ENCODE data around the gene ACTL9. TPM values are rescaled to one million over a fixed set of nuclear protein-coding genes. Genes with fewer than 3 reads are reported as not detected.
"Not testable (repeated sequence)": the region's sequence is repeated elsewhere in the genome, so short reads cannot be mapped to it uniquely, and the experiment has no call there.

Gene ACTL9, protein sequence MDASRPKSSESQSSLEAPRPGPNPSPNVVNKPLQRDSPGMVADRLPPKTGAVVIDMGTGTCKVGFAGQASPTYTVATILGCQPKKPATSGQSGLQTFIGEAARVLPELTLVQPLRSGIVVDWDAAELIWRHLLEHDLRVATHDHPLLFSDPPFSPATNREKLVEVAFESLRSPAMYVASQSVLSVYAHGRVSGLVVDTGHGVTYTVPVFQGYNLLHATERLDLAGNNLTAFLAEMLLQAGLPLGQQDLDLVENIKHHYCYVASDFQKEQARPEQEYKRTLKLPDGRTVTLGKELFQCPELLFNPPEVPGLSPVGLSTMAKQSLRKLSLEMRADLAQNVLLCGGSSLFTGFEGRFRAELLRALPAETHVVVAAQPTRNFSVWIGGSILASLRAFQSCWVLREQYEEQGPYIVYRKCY
- total RNA-seq (2014; rRNA removed; shearing (Covaris generic); ENCODE audit: low replicate concordance) = not detected in 2 replicates

DNA sequence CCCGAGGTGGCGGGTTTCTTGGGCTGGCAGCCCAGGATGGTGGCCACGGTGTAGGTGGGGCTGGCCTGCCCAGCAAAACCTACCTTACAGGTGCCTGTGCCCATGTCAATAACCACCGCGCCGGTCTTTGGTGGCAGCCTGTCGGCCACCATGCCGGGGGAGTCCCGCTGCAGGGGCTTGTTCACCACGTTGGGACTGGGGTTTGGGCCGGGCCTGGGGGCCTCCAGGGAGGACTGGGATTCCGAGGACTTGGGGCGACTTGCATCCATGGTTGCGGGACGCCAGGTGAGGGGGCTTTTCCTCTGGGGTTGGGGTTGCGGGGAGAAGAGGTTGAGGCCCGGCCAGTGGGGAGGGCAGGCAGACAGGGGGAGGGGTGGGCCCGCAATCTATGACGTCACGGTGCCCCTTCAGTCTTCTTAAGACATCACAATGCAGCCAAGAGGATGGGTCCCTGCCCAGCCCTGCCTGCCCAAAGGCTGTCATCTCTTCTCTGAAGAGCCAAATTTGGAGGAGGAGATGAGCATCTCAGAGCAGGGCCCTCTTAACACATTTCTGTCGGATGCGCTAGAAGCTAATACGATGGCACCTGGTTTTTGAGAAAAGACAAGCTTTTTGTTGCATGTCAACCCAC lies at the start of gene ACTL9:
Gene ACTL9, minus strand, starts transcription at position 363 of the 631 bp plus-strand sequence. Its CDS starts 94 bp downstream, at position 269.
- no peaks in the 10 kb centered on the region for H3K9me3 ChIP-seq
- no peak within 1 kb of the TSS for H3K4me3 ChIP-seq
- H3K27me3 ChIP-seq = peaks cover 51% of the 10 kb centered on the region
- no peaks in the 10 kb centered on the region for H3K36me3 ChIP-seq
- DNase-seq = no peak

GRCh38 chr19:8739291-8740065 lies 40.9 kb upstream of the ACTL9 start:
- not testable (repeated sequence) for H3K36me3 ChIP-seq, H3K27me3 ChIP-seq, H3K9me3 ChIP-seq, H3K4me3 ChIP-seq, DNase-seq

- H3K9me3 ChIP-seq = no peaks in the 10 kb centered on the region
- H3K36me3 ChIP-seq = no peaks in the 10 kb centered on the region
- no peak overlapping the region for H3K4me3 ChIP-seq
- DNase-seq = no peak
- peaks cover 8% of the 10 kb centered on the region for H3K27me3 ChIP-seq
These were observed 39.8 kb upstream of the ACTL9 start for GRCh38 chr19:8738377-8738776.

DNA sequence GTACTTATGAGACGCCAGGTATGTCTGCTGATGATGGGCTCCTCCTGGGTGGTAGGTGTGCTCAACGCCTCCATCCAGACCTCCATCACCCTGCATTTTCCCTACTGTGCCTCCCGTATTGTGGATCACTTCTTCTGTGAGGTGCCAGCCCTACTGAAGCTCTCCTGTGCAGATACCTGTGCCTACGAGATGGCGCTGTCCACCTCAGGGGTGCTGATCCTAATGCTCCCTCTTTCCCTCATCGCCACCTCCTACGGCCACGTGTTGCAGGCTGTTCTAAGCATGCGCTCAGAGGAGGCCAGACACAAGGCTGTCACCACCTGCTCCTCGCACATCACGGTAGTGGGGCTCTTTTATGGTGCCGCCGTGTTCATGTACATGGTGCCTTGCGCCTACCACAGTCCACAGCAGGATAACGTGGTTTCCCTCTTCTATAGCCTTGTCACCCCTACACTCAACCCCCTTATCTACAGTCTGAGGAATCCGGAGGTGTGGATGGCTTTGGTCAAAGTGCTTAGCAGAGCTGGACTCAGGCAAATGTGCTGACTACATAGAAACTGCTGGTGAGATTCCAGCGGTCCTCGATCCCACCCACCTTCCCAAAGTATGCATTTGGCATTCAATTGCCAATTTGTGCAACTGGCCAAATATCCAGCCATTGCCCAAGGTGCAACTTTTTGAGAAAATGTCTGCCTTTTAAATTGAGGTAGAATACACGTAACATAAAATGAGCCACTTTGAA lies 33.0 kb upstream of the ACTL9 start:
- H3K27me3 ChIP-seq = peaks cover 10% of the 10 kb centered on the region
- H3K36me3 ChIP-seq = no peaks in the 10 kb centered on the region
- no peak overlapping the region for H3K4me3 ChIP-seq
- no peaks in the 10 kb centered on the region; the same call in 1 of the 2 replicates for H3K9me3 ChIP-seq
- no peak for DNase-seq

GRCh38 chr19:8724276-8724675 lies 25.7 kb upstream of the ACTL9 start:
- Histone ChIP-seq H3K4me3 (no peak overlapping the region), H3K36me3 (no peaks in the 10 kb centered on the region), H3K27me3 (peaks cover 24% of the 10 kb centered on the region), H3K9me3 (no peaks in the 10 kb centered on the region)
- no peak for DNase-seq

DNA sequence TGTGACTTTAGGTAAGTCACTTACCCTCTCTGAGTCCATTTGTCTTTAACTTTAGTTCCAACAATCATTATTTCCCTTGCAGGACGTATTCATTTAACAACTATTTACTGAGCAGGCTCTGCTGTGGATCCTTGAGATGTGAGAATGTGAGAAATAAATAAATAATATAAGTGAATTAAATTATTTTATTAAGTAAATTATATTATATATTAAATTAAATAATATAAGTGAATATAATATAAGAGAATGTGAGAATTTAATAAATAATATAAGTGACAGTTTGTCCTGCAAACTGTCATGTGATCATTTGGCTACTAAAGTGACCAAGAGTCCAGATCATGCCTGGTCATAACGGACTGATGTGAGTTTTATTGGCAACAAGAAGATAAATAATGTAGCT lies 23.4 kb upstream of the ACTL9 start:
- H3K27me3 ChIP-seq = peaks cover 23% of the 10 kb centered on the region
- H3K4me3 ChIP-seq = no peak overlapping the region
- no peak for DNase-seq
- no peaks in the 10 kb centered on the region for H3K36me3 ChIP-seq
- H3K9me3 ChIP-seq = no peaks in the 10 kb centered on the region

- H3K36me3 ChIP-seq = no peaks in the 10 kb centered on the region
- H3K9me3 ChIP-seq = no peaks in the 10 kb centered on the region
- H3K4me3 ChIP-seq = no peak within 1 kb of the TSS
- H3K27me3 ChIP-seq = peaks cover 23% of the 10 kb centered on the region
- DNase-seq = no peak
These were observed 22.7 kb upstream of the ACTL9 start, which contains the start of gene OR2Z1 for GRCh38 chr19:8721334-8721733. OR2Z1 (plus strand) TSS chr19:8721634; CDS start chr19:8731029, 9,395 bp downstream.

DNA sequence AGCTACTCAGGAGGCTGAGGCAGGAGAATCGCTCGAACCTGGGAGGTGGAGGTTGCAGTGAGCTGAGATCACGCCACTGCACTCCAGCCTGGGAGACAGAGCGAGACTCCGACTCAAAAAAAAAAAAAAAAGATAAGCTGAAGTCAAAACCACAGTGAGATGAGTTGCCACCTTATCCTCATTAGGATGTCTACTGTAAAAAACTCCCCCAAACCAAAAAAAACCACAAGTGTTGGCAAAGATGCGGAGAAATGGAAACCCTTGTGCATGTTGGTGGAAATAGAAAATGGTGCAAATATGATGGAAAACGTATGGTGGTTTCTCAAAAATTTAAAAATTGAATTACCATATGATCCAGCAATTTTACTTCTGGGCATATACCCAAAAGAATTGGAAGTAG lies 11.7 kb upstream of the ACTL9 start:
- H3K27me3 ChIP-seq = peaks cover 12% of the 10 kb centered on the region
- not testable (repeated sequence) for H3K36me3 ChIP-seq, DNase-seq

GRCh38 chr19:8705742-8706141 lies 7.1 kb upstream of the ACTL9 start:
- H3K4me3 ChIP-seq = no peak overlapping the region
- no peaks in the 10 kb centered on the region for H3K36me3 ChIP-seq
- H3K9me3 ChIP-seq = no peaks in the 10 kb centered on the region
- no peak for DNase-seq
- H3K27me3 ChIP-seq = peaks cover 41% of the 10 kb centered on the region

More for the DNA sequence above, 11.7 kb upstream of the ACTL9 start:
- not testable (repeated sequence) for H3K4me3 ChIP-seq
- peaks cover 14% of the 10 kb centered on the region for H3K9me3 ChIP-seq

- not testable (repeated sequence) for H3K4me3 ChIP-seq, H3K9me3 ChIP-seq, DNase-seq, H3K36me3 ChIP-seq
- peaks cover 46% of the 10 kb centered on the region for H3K27me3 ChIP-seq
These were observed 6.7 kb upstream of the ACTL9 start for GRCh38 chr19:8705304-8705703.

- peaks cover 54% of the 10 kb centered on the region for H3K27me3 ChIP-seq
- no peaks in the 10 kb centered on the region for H3K36me3 ChIP-seq
- no peak for DNase-seq
- H3K9me3 ChIP-seq = no peaks in the 10 kb centered on the region
- H3K4me3 ChIP-seq = no peak overlapping the region
These were observed 4.6 kb upstream of the ACTL9 start for GRCh38 chr19:8703223-8703622.

- Histone ChIP-seq H3K27me3 (peaks cover 54% of the 10 kb centered on the region), H3K4me3 (no peak overlapping the region), H3K9me3 (no peaks in the 10 kb centered on the region), H3K36me3 (no peaks in the 10 kb centered on the region)
- DNase-seq = no peak
These were observed 3.8 kb upstream of the ACTL9 start for GRCh38 chr19:8702350-8702749.

DNA sequence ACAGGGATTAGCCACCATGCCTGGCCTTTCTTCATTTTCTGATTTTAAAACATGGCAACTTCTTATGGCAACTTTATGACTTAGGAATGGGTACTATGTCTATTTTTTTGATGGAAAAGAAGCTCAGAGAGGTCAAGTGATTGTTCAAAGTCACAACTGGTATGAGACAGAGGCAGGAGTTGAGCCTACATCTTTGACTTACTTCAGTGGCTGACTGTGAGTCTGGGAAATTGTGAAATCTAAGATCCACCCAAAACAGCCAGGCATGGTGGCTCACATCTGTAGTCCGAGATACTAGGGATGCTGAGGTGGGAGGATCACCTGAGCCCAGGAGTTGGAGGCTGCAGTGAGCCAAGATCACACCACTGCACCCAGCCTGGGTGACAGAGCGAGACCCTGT lies 2.4 kb upstream of the ACTL9 start:
- Histone ChIP-seq H3K27me3 (peaks cover 59% of the 10 kb centered on the region), H3K4me3 (no peak overlapping the region), H3K36me3 (no peaks in the 10 kb centered on the region), H3K9me3 (no peaks in the 10 kb centered on the region)
- DNase-seq = no peak

DNA sequence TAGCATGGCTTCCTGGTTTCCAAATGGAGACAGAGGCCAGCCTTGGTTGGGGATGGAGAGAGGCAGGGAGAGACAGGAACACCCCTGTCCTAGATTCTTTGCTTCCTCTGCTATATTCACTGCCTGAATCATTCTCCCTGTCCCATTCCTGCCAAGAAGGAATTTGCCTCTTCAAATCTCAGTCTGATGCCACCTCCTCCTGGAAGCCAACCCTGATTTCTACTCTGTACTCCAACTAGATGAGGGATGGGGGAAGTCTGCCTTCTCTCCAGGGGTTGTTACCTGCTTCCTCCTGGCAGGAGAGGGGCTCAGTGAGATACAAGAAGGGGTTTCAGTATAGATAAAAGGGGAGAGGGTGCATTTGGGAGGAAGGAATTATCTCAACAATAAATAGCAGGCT lies 1.3 kb upstream of the ACTL9 start:
- Histone ChIP-seq H3K9me3 (no peaks in the 10 kb centered on the region), H3K27me3 (peaks cover 55% of the 10 kb centered on the region), H3K4me3 (no peak overlapping the region), H3K36me3 (no peaks in the 10 kb centered on the region)
- no peak for DNase-seq

DNA sequence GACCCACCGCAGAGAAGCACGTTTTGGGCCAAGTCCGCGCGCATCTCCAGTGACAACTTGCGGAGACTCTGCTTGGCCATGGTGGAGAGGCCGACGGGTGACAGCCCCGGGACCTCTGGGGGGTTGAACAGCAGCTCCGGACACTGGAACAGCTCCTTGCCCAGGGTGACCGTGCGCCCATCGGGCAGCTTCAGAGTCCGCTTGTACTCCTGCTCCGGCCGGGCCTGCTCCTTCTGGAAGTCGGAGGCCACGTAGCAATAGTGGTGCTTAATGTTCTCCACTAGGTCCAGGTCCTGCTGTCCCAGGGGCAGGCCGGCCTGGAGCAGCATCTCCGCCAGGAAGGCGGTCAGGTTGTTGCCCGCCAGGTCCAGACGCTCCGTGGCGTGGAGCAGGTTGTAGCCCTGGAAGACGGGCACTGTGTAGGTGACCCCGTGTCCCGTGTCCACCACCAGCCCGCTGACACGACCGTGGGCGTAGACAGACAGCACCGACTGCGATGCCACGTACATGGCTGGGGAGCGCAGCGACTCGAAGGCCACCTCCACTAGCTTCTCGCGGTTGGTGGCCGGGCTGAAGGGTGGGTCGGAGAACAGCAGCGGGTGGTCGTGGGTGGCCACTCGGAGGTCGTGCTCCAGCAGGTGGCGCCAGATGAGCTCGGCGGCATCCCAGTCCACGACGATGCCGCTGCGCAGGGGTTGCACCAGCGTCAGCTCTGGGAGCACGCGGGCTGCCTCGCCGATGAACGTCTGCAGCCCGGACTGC lies 743 bp downstream of the ACTL9 start:
- DNase-seq = no peak
- Histone ChIP-seq H3K36me3 (no peaks in the 10 kb centered on the region), H3K4me3 (no peak overlapping the region), H3K27me3 (peaks cover 54% of the 10 kb centered on the region), H3K9me3 (no peaks in the 10 kb centered on the region)

DNA sequence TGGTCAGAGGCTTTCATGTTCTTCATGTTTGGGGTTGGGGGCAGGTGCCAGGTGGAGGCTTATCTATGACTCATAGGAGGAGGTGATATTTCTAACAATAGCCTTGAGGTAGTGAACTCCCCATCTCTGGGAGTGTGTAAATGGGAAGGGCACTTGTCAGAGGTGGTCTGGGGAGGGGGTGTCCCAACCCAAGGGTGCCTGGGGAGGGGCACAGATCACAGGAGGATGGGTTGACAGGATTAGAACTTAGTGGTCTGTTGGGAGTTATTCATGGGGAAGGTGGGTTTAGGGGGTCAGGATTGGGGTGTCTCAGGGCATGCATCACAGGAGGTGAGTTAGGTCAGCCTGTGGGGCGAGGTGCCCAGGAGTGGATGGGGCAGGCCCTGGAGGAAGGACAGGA lies 1.6 kb downstream of the ACTL9 start:
- H3K9me3 ChIP-seq = no peaks in the 10 kb centered on the region
- no peak for DNase-seq
- H3K4me3 ChIP-seq = no peak overlapping the region
- peaks cover 55% of the 10 kb centered on the region for H3K27me3 ChIP-seq
- H3K36me3 ChIP-seq = no peaks in the 10 kb centered on the region

Measured in MG63 (cell line).